ENCODE data around the gene BPI. TPM values are rescaled to one million over a fixed set of nuclear protein-coding genes. Genes with fewer than 3 reads are reported as not detected.
"Not testable (repeated sequence)": the region's sequence is repeated elsewhere in the genome, so short reads cannot be mapped to it uniquely, and the experiment has no call there.

Gene BPI
- 0.44 TPM in 1 of 2 replicates, not detected in the other for total RNA-seq
- 0.26 TPM for total RNA-seq (2013)
- polyA plus RNA-seq: 0.10 and 0.13 TPM in 2 replicates
- polyA minus RNA-seq: 0.26 TPM in 1 of 2 replicates, not detected in the other

DNA sequence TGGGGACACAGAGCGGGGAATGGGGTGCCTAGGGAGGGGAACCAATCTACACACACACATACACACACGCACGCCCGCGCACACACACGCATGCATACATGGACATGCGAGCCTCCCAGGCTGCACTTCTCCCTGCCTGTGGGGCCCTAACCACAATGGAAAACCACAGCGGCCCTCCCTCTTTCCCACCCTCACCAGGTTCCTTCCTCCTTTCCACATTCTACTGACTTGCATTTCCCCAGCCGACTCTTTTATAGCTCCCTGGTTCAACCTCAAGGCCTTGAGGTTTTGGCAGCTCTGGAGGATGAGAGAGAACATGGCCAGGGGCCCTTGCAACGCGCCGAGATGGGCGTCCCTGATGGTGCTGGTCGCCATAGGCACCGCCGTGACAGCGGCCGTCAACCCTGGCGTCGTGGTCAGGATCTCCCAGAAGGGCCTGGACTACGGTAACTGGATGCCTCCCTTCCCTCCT, at the start of gene BPI:
TSS of gene BPI (plus strand) at position 249 of the 472 bp plus-strand sequence. CDS start at position 317, 68 bp downstream.
- no peak within 1 kb of the TSS for H3K27ac Mint-ChIP-seq
- intact Hi-C loops (cut with micrococcal nuclease): no loop called here
- ATAC-seq (ENCODE audit: low read depth) (no peak), DNase-seq (no peak)
- no peaks in the 10 kb centered on the region for H3K36me3 ChIP-seq (replicated peaks in 1 of 2; ENCODE audit: control extremely low read depth in 1 of 2, control insufficient read depth in 1 of 2, extremely low read depth in 1 of 2, insufficient read depth in 2 of 2, low read length in 1 of 2)
- H3K27me3 Mint-ChIP-seq: peaks cover 65% of the 10 kb centered on the region
- POLR2A ChIA-PET: no interaction called here
- WGBS (ENCODE audit: insufficient coverage): 2% methylated on average over 20 of the region's 21 CpGs
- H3K9ac ChIP-seq (ENCODE audit: low read length): no peak within 1 kb of the TSS
- H3K4me1 Mint-ChIP-seq: peaks cover 12% of the 10 kb centered on the region
- no peaks in the 10 kb centered on the region for H3K79me2 ChIP-seq (ENCODE audit: control insufficient read depth, insufficient read depth, low read length)
- no peaks in the 10 kb centered on the region for H4K20me1 ChIP-seq (ENCODE audit: control insufficient read depth, insufficient read depth, low read length, poor library complexity, severe bottlenecking)
- H3K27ac ChIP-seq (ENCODE audit: low read length in 2 of 2): no peak within 1 kb of the TSS
- no peak within 1 kb of the TSS for H3K4me3 ChIP-seq (ENCODE audit: control extremely low read depth in 1 of 5, extremely low read depth in 1 of 5, insufficient read depth in 1 of 5, low read depth in 2 of 5, low read length in 4 of 5)
- H3K9me3 Mint-ChIP-seq (ENCODE audit: insufficient read depth): no peaks in the 10 kb centered on the region
- H3K9me3 ChIP-seq (ENCODE audit: control extremely low read depth in 1 of 3, control insufficient read depth in 2 of 3, insufficient read depth in 1 of 3, low read length in 2 of 3): peaks cover 0 to 6% (median 0%) of the 10 kb centered on the region in 3 donors
- peaks cover 0 to 41% (median 19%) of the 10 kb centered on the region in 4 experiments for H3K27me3 ChIP-seq (replicated peaks in 1 of 4; ENCODE audit: control extremely low read depth in 1 of 4, control insufficient read depth in 3 of 4, insufficient read depth in 4 of 4, low read length in 3 of 4)
- no peak within 1 kb of the TSS for H3K4me3 Mint-ChIP-seq
- CTCF ChIA-PET: no interaction called here
- no peak within 1 kb of the TSS for H2AFZ ChIP-seq (ENCODE audit: insufficient read depth, low read depth, low read length, poor library complexity, severe bottlenecking)
- no peak within 1 kb of the TSS for H3K4me2 ChIP-seq (replicated peaks; ENCODE audit: low read depth, low read length, poor library complexity, severe bottlenecking)
- peaks cover 4 to 8% of the 10 kb centered on the region in 2 donors for H3K4me1 ChIP-seq (ENCODE audit: control insufficient read depth in 2 of 2, insufficient read depth in 2 of 2, low read length in 2 of 2)
- TF ChIP-seq EZH2 (IDR thresholded peaks at IDR 0.05; ENCODE audit: borderline replicate concordance, insufficient read depth, low read depth, low read length, poor library complexity, severe bottlenecking): no peak
- TF ChIP-seq CTCF (IDR thresholded peaks at IDR 0.05): no peak

GRCh38 chr20:38254621-38255020, 49.3 kb upstream of the BPI start:
- H3K4me2 ChIP-seq (replicated peaks; ENCODE audit: low read depth, low read length, poor library complexity, severe bottlenecking); H3K27ac Mint-ChIP-seq; H4K20me1 ChIP-seq (ENCODE audit: control insufficient read depth, insufficient read depth, low read length, poor library complexity, severe bottlenecking); H3K9ac ChIP-seq (ENCODE audit: low read length); ATAC-seq (ENCODE audit: low read depth); H3K4me1 ChIP-seq (ENCODE audit: control insufficient read depth in 2 of 2, insufficient read depth in 2 of 2, low read length in 2 of 2); DNase-seq; POLR2A ChIA-PET; H3K4me3 Mint-ChIP-seq; H3K4me1 Mint-ChIP-seq; H3K79me2 ChIP-seq (ENCODE audit: control insufficient read depth, insufficient read depth, low read length); H3K9me3 Mint-ChIP-seq (ENCODE audit: insufficient read depth); H2AFZ ChIP-seq (ENCODE audit: insufficient read depth, low read depth, low read length, poor library complexity, severe bottlenecking); H3K4me3 ChIP-seq (ENCODE audit: control extremely low read depth in 1 of 5, extremely low read depth in 1 of 5, insufficient read depth in 1 of 5, low read depth in 2 of 5, low read length in 4 of 5); intact Hi-C loops (cut with micrococcal nuclease); H3K36me3 ChIP-seq (replicated peaks in 1 of 2; ENCODE audit: control extremely low read depth in 1 of 2, control insufficient read depth in 1 of 2, extremely low read depth in 1 of 2, insufficient read depth in 2 of 2, low read length in 1 of 2); H3K27ac ChIP-seq (ENCODE audit: low read length in 2 of 2); H3K9me3 ChIP-seq (ENCODE audit: control extremely low read depth in 1 of 3, control insufficient read depth in 2 of 3, insufficient read depth in 1 of 3, low read length in 2 of 3): not testable (repeated sequence)
- 88% methylated on average over 2 of the region's 4 CpGs for WGBS (ENCODE audit: insufficient coverage)
- H3K27me3 Mint-ChIP-seq: peaks cover 36% of the 10 kb centered on the region
- H3K27me3 ChIP-seq (replicated peaks in 1 of 4; ENCODE audit: control extremely low read depth in 1 of 4, control insufficient read depth in 3 of 4, insufficient read depth in 4 of 4, low read length in 3 of 4): peaks cover 0 to 13% (median 6%) of the 10 kb centered on the region in 4 experiments
- CTCF ChIA-PET: interaction anchor here (0.6 to 1.4 kb wide), 3 partner anchors 23 to 828 kb away, joined by 3 to 4 read pairs (median 3); no protein-coding TSS in a partner anchor

Data from B cell (primary cell).